Muscle layer of duodenum (tissue), 2 donors: Measurements from ENCODE around the gene DCTN3.

Experiments used
- H3K27ac ChIP-seq: one replicate; pipeline ENCODE4 v1.7.0; 2013; ENCODE audit warnings: mild to moderate bottlenecking, low read length
- H3K27me3 ChIP-seq: one replicate; pipeline ENCODE4 v1.7.0; 2013; ENCODE audit warnings: low read depth, mild to moderate bottlenecking, control low read depth, low read length
- H3K36me3 ChIP-seq, 2 donors: one replicate each; pipeline ENCODE4 v1.7.0; 2013; ENCODE audit warnings: low read length in 2 of 2, control low read depth in 1 of 2, mild to moderate bottlenecking in 1 of 2; ENCODE audit not compliant: insufficient read depth in 2 of 2, control insufficient read depth in 1 of 2
- H3K4me1 ChIP-seq, 2 donors: one replicate each; pipeline ENCODE4 v1.7.0; 2013; ENCODE audit warnings: low read length in 2 of 2, mild to moderate bottlenecking in 2 of 2, control low read depth in 1 of 2, moderate library complexity in 1 of 2; ENCODE audit not compliant: insufficient read depth in 2 of 2, control insufficient read depth in 1 of 2
- H3K4me3 ChIP-seq, 2 donors: one replicate each; pipeline ENCODE4 v1.7.0; 2013; ENCODE audit warnings: low read length in 2 of 2, low read depth in 1 of 2, mild to moderate bottlenecking in 1 of 2
- H3K9me3 ChIP-seq, 2 donors: one replicate each; pipeline ENCODE4 v1.7.0; 2013; ENCODE audit warnings: low read length in 2 of 2, control low read depth in 1 of 2, mild to moderate bottlenecking in 1 of 2; ENCODE audit not compliant: control insufficient read depth in 1 of 2
- donor health status: healthy.

The DCTN3 gene

DNA sequence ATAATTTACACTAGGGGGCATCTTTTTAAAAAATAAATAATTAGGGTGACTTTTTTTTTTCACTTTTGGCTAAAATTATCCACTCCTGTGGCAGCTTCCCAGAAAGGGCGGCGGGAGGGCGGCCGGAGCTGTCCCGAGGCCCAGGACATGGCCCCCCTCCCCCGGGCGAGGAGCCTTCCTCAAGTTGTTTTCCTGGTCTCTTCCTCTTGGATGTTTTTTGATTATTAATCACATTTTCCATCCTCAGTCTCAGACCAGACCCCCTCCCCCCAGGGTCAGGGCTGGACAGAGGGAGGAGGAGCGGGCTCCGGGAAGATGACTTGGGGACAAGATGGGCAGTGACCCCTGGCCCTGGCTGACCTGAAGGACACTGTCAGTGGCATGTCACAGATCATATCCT lies 26.1 kb downstream of the DCTN3 start:
- Histone ChIP-seq H3K36me3 (no peaks in the 10 kb centered on the region), H3K4me1 (peaks cover 0 to 39% of the 10 kb centered on the region in 2 donors), H3K27ac (no peak overlapping the region), H3K9me3 (no peaks in the 10 kb centered on the region), H3K4me3 (no peak overlapping the region), H3K27me3 (peaks cover 19% of the 10 kb centered on the region)

DNA sequence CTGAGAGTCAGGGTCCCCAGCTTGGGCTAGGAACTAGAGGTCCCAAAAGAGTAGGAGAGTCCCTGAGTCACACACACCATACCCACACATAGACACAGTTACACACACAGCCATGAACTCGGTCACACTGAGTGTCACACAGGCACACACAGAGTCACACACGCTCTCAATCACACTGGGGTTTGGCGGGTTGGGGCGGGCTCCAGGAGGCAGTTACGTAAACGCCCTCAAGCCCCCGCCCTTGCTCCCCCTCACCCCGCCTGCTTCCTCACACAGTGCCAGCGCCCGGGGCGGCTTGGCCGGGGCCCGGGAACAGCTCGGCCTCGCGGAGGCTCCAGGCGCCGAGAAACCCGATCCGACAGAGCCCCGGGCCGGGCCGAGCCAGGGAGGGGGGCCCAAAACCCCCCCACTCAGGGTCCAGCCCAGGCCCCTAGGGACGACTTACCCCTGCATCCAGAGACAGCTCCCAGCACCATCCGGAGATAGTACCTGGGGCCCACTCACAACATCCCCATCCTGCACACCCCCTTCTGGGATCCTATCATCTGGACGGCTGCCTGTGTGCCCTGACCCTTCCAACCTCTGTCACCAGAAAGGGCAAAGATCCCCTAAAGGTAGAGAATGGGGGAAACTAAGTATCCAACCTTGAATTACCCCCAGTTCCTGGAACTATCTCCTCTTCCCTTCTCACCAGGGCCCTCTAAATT lies 27.2 kb downstream of the DCTN3 start:
- no peak overlapping the region for H3K4me3 ChIP-seq
- no peaks in the 10 kb centered on the region for H3K9me3 ChIP-seq
- H3K27ac ChIP-seq, result no peak overlapping the region
- peaks cover 0 to 49% of the 10 kb centered on the region in 2 donors for H3K4me1 ChIP-seq
- H3K36me3 ChIP-seq, result no peaks in the 10 kb centered on the region
- peaks cover 29% of the 10 kb centered on the region for H3K27me3 ChIP-seq

DNA sequence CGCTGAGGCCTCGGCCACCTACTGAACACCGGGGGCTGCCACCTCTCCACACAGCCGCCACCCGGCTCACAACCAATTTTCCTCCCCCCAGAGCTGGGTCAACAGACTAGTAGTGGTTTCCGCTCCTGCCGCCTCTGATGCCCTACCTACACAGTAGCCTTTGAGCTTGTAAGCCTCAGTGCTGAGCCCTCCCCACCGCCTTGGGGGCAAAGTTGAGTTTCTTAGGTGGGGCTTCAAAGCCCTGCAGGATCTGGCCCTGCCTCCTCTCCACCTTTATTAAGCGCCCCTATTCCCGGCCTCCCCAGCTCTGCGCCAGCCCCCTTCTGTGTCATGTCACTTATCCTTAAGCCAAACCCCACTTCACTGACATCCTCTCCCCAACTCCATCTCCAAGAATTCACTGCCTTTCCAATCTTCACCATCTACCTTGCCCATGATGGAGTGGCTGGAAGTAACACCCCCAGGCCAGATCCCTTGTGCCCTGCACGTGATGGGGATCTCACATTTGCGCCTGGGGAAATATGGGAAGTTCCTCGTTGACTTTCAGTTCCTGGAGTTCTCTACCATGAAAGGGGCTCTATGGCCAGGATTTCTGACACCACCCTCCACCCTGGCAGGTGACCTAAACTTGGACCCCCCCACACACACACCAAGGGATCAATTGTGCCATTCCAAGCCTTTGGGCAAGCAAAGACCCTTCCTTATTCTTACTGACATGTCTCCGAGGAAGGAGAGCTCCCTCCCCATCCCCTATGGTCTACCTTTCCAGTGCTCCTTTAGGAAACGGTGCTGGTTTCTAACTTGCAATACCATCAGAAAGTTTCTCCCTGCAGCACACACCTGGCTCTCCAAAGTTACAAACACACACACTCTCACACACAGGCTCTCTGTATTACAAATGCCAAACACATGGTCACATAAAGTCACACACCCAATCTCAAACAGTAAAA lies 28.1 kb downstream of the DCTN3 start:
- Histone ChIP-seq H3K27me3 (peaks cover 38% of the 10 kb centered on the region), H3K4me1 (peaks cover 0 to 49% of the 10 kb centered on the region in 2 donors), H3K9me3 (no peaks in the 10 kb centered on the region), H3K27ac (no peak overlapping the region), H3K4me3 (no peak overlapping the region), H3K36me3 (no peaks in the 10 kb centered on the region)

DNA sequence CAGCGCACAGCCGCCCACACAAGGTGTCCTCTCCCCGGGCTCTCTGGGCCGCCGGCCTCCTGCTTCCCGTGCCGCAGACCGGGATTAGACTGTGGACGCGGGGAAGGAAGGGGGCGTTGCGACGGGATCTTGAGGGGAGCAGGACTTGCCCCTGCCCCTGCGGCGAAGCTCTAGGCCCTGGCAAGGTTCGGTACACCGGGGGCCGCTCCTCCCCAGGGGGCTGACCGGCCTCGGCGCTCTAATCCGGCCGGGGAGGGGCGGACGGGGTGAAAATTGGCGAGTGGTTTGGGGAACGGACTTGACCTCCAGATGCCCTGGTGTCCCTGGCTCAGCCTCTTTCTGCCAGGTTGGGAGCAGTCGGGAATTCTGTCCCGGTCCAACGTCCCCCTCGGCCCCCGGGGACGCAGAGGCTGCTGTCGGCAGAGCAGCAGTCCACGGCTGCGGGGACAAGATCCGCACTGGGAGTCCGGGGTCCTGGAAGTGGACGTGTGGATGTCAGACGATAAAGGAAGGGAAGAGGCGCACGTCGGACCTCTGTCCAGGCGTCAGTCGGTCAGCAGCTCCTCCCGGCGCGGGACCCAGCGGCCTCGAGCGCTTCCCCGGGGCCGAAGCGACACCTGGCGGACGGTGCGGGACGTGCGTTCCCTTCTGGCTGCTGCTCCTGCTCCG lies 28.9 kb downstream of the DCTN3 start:
- Histone ChIP-seq H3K9me3 (no peaks in the 10 kb centered on the region), H3K27me3 (peaks cover 44% of the 10 kb centered on the region), H3K4me1 (peaks cover 0 to 49% of the 10 kb centered on the region in 2 donors)

DNA sequence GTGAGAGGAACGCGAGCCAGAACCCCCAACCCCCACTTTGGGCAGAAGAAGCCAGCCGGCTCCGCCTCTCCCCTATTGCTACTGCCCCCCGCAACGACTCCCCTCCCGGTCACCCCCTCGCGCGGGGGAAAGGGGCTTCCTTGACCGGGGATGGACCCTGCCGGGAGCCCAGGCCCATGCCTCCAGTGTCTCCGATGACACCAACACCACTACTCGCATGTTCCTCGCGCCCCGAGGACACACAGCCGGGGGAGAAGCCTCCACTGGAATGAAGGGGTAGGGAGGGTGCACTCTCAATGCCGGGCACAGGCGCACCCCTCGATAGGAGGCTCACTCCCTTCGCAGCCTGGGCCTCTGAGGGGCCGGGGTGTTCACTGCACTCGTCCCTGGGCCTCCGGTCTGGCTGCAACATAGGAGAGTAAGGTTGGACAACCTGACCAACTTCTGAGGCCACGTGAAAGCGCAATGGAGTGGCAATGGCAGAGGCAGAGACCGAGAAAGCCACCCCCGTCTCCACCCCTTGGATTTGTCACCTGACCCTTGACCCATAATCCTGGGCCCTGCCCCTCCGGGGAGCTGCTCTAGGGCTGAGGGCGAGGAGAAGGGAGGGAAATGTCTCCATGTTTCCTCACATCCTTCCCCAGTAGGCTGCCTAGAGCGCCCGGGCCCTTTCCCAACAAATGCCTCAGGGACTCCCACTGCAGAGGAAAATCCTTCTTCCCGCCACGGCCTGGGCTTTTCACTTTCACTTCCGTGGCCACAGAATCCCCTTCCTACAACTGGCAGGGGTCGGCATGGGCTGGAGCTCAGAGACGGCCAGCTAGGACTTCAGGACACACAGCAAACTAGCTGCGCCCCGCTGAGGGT lies 29.7 kb downstream of the DCTN3 start:
- Histone ChIP-seq H3K36me3 (no peaks in the 10 kb centered on the region), H3K9me3 (no peaks in the 10 kb centered on the region), H3K4me1 (peaks cover 0 to 49% of the 10 kb centered on the region in 2 donors), H3K4me3 (peak overlapping the region; percentile 33 to 67), H3K27ac (no peak overlapping the region), H3K27me3 (peaks cover 52% of the 10 kb centered on the region)

More for the DNA sequence above, 28.9 kb downstream of the DCTN3 start:
- Histone ChIP-seq H3K36me3 (no peaks in the 10 kb centered on the region), H3K4me3 (peak overlapping the region; percentile 33 to 67), H3K27ac (no peak overlapping the region)

DNA sequence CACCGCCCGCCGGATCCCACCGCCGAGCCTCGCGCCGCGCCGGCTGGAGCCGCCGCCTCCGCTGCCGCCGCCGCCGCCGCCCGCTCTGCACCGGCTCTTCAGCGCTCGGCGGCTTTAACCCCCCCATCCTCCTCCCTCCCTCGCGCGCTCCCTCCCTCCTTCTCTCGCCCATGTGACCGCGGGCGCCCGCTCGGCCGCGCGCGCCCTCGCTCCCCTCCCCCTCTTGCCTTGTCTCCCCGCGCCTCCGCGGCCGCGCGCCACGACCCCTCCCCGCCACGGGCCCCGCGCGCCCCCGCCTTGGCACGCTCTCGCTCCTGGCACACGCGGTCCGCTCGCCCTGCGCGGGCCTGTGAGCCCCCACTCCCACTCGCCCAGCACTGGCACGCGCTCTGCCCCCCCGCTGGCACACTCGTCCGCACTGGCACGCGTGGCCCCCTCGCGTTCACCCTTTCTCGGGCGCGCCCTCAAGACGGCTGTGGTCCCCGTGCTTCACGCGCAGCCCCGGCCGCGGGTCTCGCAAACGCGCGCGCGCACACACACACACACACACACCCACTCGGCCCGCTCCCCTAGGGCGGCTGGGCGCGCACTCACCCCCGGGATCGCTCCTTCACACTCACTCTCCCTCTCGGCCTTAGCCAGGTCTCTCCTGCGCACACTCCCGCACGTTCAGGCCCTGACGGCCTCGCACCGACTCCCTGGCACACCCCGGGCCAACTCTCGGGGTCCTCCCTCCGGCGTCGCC lies 30.5 kb downstream of the DCTN3 start, which contains the start of gene CNTFR:
CNTFR (minus strand) TSS at position 89 of the 745 bp plus-strand sequence. CDS start 20,743 bp downstream, outside the sequence.
- H3K27ac ChIP-seq, result no peak within 1 kb of the TSS

DNA sequence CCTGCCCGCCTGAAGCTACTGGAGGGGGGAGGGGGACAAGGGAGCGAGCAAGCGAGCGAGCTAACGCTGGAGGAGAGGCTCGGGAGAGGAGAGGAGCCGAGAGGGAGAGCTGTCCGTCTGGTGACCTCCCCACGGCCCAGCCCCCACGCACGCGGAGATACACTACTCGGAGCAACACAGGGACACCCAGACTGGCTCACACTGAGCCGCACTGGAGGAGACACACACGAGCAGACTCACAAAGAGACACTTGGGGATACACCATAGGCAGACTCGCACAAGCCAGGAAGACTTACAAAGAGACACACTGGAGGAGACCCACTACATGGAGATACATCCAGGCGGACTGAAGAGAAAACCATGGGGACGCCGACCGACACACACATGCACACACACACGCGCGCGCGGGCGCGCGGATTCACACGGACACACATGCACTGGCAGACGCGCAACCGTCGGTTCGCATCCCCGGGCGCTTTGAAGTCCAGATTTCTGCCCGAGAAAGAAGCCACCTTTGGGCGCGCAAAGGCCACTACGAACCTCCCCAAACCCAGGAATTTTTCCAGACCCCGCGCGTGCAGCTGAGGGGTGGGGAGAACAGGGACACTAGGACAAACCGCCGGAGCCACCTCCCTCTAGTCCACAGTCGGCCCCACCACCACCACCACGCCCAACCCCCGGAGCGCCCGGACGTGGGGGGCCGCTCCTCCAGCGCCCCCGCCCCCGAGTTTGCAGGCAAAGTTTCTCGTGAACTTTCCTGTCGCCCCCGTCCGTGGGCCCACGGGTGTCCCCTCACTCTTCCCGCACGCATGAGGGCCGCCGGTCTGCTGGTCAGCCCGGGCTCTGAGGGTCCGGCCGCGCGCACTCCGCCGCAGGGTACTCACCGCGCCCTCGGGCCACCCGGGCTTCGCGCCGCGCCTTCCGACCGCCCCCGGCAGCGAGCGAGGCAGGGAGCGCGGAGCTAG lies 31.3 kb downstream of the DCTN3 start:
- Histone ChIP-seq H3K4me1 (peaks cover 0 to 49% of the 10 kb centered on the region in 2 donors), H3K27me3 (peaks cover 62% of the 10 kb centered on the region), H3K27ac (no peak overlapping the region), H3K36me3 (no peaks in the 10 kb centered on the region), H3K9me3 (no peaks in the 10 kb centered on the region), H3K4me3 (peak overlapping the region; percentile 30 to 67)

More for the DNA sequence above, 30.5 kb downstream of the DCTN3 start, which contains the start of gene CNTFR:
- Histone ChIP-seq H3K4me3 (peak within 1 kb of the TSS; percentile 33 to 67), H3K27me3 (peaks cover 58% of the 10 kb centered on the region), H3K9me3 (no peaks in the 10 kb centered on the region), H3K36me3 (no peaks in the 10 kb centered on the region), H3K4me1 (peaks cover 0 to 49% of the 10 kb centered on the region in 2 donors)

DNA sequence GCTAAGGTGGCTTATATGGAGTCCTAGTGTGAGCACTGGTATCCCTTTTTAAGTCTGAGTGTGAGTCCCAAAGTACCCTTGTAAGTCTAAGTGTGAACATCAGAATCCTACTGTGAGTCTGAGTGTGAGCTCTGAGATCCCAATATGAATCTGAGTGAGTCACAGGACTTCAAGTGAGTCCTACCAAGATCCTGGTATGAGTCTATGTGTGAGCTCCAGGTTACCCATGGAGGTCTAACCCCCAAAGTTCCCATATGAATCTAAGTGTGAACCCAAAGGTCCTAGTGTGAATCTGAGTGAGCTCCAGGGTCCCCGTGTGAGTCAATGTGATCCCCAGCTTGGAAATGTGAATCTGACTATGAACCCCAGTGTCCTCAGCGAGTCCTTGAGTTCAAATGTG lies 33.0 kb downstream of the DCTN3 start:
- no peak overlapping the region for H3K27ac ChIP-seq
- H3K9me3 ChIP-seq, result no peaks in the 10 kb centered on the region
- no peaks in the 10 kb centered on the region for H3K36me3 ChIP-seq
- H3K4me1 ChIP-seq, result peaks cover 0 to 38% of the 10 kb centered on the region in 2 donors
- H3K27me3 ChIP-seq, result peaks cover 58% of the 10 kb centered on the region
- no peak overlapping the region for H3K4me3 ChIP-seq

DNA sequence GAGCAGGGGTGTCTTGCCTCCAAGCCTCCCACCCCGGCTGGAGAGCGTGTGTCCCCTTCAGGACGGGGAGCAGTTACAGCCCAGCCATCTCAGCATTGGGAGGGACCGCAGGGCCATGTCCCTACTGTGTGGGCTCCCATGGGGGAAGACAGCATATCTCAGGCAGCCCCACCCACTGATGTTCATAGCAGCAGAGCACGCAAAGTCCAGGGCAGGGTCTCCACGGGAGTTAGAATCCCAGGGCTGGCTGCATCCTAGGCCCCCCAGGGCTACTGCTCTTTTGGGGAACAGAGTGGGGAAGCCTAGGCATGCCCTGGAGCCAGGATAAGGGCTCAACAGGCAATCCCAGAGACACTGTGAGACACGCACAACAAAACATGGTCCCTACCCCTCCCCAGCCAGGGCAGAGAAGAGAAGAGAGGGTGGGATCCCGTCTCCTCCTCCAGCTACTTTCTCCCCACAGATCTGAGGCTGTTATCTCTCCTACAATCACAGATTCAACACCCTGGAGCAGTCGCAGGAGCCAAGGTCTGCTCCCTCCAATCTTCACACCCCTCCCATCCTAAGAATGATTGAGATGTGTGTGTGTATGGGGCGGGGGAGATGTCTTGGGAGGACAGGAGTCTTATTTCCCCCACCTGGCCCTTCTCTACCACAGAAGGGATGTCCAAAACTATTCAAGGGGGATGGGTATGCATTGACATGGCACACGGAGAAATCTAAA lies 34.2 kb downstream of the DCTN3 start:
- Histone ChIP-seq H3K27me3 (peaks cover 54% of the 10 kb centered on the region), H3K4me1 (peaks cover 0 to 27% of the 10 kb centered on the region in 2 donors)

More for the DNA sequence above, 34.2 kb downstream of the DCTN3 start:
- H3K36me3 ChIP-seq, result no peaks in the 10 kb centered on the region
- no peak overlapping the region for H3K27ac ChIP-seq
- no peak overlapping the region for H3K4me3 ChIP-seq
- no peaks in the 10 kb centered on the region for H3K9me3 ChIP-seq
